GM12878 (cell line): ENCODE data around the gene DNAJC18. TPM values are rescaled to one million over a fixed set of nuclear protein-coding genes. Genes with fewer than 3 reads are reported as not detected.
A peak's percentile ranks its signal among the peaks of the same experiment; 100 is the strongest.

Source experiments
- ATAC-seq: fragments of 200-7000 bp; cut with Tn5 transposase; 3 replicates; pipeline ENCODE4 v1.9.1; 2020; ENCODE audit warnings: mild to moderate bottlenecking, moderate library complexity
- BruUV-seq: library from RNA; stranded (reverse); fragments of 400-500 nt; replicated peaks from 2 replicates; lab custom pipeline; 2021; lab: Mats Ljungman, UMichigan
- CTCF ChIA-PET: fragments of 300-600 bp; sonication (Branson Sonifier 250); formaldehyde crosslinking; extraction: SDS; loops from one replicate; lab custom pipeline; 2021; ENCODE audit warnings: inconsistent platforms; lab: Yijun Ruan, JAX
- POLR2A ChIA-PET: fragments of 350-600 bp; formaldehyde crosslinking; extraction: SDS; loops from one replicate; lab custom pipeline; 2021; ENCODE audit warnings: inconsistent platforms; lab: Charles Lee
- RAD21 ChIA-PET: fragments of 300-600 bp; sonication (Branson Sonifier 250); formaldehyde crosslinking; loops from one replicate; lab custom pipeline; 2023; ENCODE audit warnings: antibody characterized with exemption; ENCODE audit not compliant: unreplicated experiment; lab: Charles Lee
- SMC1A ChIA-PET: fragments of 300-600 bp; sonication (Branson Sonifier 250); formaldehyde crosslinking; loops from one replicate; lab custom pipeline; 2023; ENCODE audit not compliant: unreplicated experiment, uncharacterized antibody; lab: Charles Lee
- DNase-seq: peaks from one replicate; pipeline ENCODE4 v3.0.0-alpha.2; 2011; ENCODE audit warnings: low read depth, low spot score
- FAIRE-seq: peaks from 3 replicates; lab custom pipeline; 2011; peaks lifted over from hg19 to GRCh38; lab: Jason Lieb, UNC
- H2AFZ ChIP-seq: 2 replicates; pipeline ENCODE4 v1.6.0; 2011; ENCODE audit warnings: low read depth, low read length, control low read depth; ENCODE audit not compliant: control insufficient read depth
- H3K27ac ChIP-seq: 2 replicates; pipeline ENCODE4 v1.5.1; 2011; ENCODE audit warnings: control low read depth; ENCODE audit not compliant: control insufficient read depth, insufficient read depth
- H3K27me3 ChIP-seq, 2 experiments: replicated peaks in 1 of 2; 2 replicates each; pipeline versions ENCODE4 v1.6.0 to v1.6.1; 2011; ENCODE audit warnings: low read length in 1 of 2; ENCODE audit not compliant: control insufficient read depth in 2 of 2, insufficient read depth in 2 of 2
- H3K36me3 ChIP-seq, 2 experiments: 2 replicates each; pipeline ENCODE4 v1.5.1; 2011; ENCODE audit warnings: low read length in 1 of 2; ENCODE audit not compliant: control insufficient read depth in 2 of 2, insufficient read depth in 2 of 2
- H3K4me1 ChIP-seq: 2 replicates; pipeline ENCODE4 v1.6.1; 2011; ENCODE audit warnings: mild to moderate bottlenecking, low read length, moderate library complexity, mixed read lengths; ENCODE audit not compliant: control insufficient read depth, insufficient read depth
- H3K4me2 ChIP-seq: 2 replicates; pipeline ENCODE4 v1.6.0; 2011; ENCODE audit warnings: control low read depth; ENCODE audit not compliant: control insufficient read depth, insufficient read depth
- H3K4me3 ChIP-seq: fragments of 200-600 bp; sonication (generic); 2 replicates; pipeline ENCODE4 v1.5.1; 2016
- H3K79me2 ChIP-seq: 2 replicates; pipeline ENCODE4 v1.6.0; 2011; ENCODE audit warnings: low read length; ENCODE audit not compliant: control insufficient read depth, insufficient read depth
- H3K9ac ChIP-seq: 2 replicates; pipeline ENCODE4 v1.8.0; 2011; ENCODE audit warnings: low read length, control low read depth, mixed read lengths; ENCODE audit not compliant: control insufficient read depth, insufficient read depth
- H3K9me3 ChIP-seq: replicated peaks from 3 replicates; pipeline ENCODE4 v1.5.1; 2011; ENCODE audit warnings: mild to moderate bottlenecking, low read length; ENCODE audit not compliant: control insufficient read depth, insufficient read depth
- H4K20me1 ChIP-seq: 2 replicates; pipeline ENCODE4 v1.6.0; 2011; ENCODE audit not compliant: control insufficient read depth, insufficient read depth
- LARP7 ChIP-seq: fragments of 450-650 bp; IDR thresholded peaks from 2 replicates; pipeline ENCODE4 v1.6.1; 2017; ENCODE audit warnings: mild to moderate bottlenecking
- MTA2 ChIP-seq: fragments of 450-650 bp; IDR thresholded peaks from 2 replicates; pipeline ENCODE4 v1.6.1; 2016; ENCODE audit warnings: low read depth, mild to moderate bottlenecking, moderate library complexity
- MYB ChIP-seq: fragments of 150-350 bp; IDR thresholded peaks from 2 replicates; pipeline ENCODE4 v1.6.1; 2014; ENCODE audit warnings: mild to moderate bottlenecking, low read depth, low read length, borderline replicate concordance
- NR2C1 ChIP-seq: fragments of 450-650 bp; IDR thresholded peaks from 2 replicates; pipeline ENCODE4 v1.6.1; 2017; ENCODE audit warnings: antibody characterized with exemption, mild to moderate bottlenecking, moderate library complexity
- PKNOX1 ChIP-seq: fragments of 450-650 bp; IDR thresholded peaks from 2 replicates; pipeline ENCODE4 v1.6.1; 2016; ENCODE audit warnings: mild to moderate bottlenecking
- RUNX3 ChIP-seq: IDR thresholded peaks from 2 replicates; pipeline ENCODE4 v1.6.1; 2012; ENCODE audit warnings: low read length, inconsistent platforms
- YY1 ChIP-seq: IDR thresholded peaks from 2 replicates; pipeline ENCODE4 v1.6.1; 2011; ENCODE audit warnings: low read depth, mild to moderate bottlenecking, low read length
- ZNF384 ChIP-seq: IDR thresholded peaks from 2 replicates; pipeline ENCODE4 v1.6.1; 2012; ENCODE audit warnings: low read depth, mild to moderate bottlenecking, low read length, improper control_type of control experiment, borderline replicate concordance
- WGBS: methylation state at CpG from one replicate; pipeline ENCODE4 v1.1.6; 2016; ENCODE audit warnings: low lambda C conversion rate; ENCODE audit not compliant: insufficient replicate concordance, insufficient coverage; ENCODE audit errors: missing lambda C conversion rate; 5-methylcytosine and 5-hydroxymethylcytosine counted together
- in situ Hi-C: fragments of 300-500 bp; cut with MboI; formaldehyde crosslinking; loops from 9 replicates; pipeline ENCODE4 v1.14.3; 2018; ENCODE audit warnings: mixed read lengths
- intact Hi-C: fragments of 100-400 bp; cut with micrococcal nuclease; formaldehyde crosslinking; loops from one replicate; pipeline ENCODE4 v1.14.2; 2022; ENCODE audit not compliant: unreplicated experiment
- polyA plus RNA-seq, 11 experiments: library from polyadenylated mRNA; depleted of rRNA in 4 of 11; unstranded in 6 of 11; stranded (reverse) in 5 of 11; fragments of >200 nt; fragmentation: Nextera tagmentation in 4 of 11; fragmentation: Illumina TruSeq in 1 of 11; extraction: Ambion mirVana in 4 of 11; extraction: Trizol in 1 of 11; gene quantifications; 1 replicate in 1 of 11; 2 replicates in 10 of 11; pipeline versions ENCODE4 v1.2.1 to v1.2.3, GENCODE V29; 2011 to 2016; ENCODE audit warnings: inconsistent platforms in 2 of 11, missing spikeins in 2 of 11, low read depth in 1 of 11
- total RNA-seq, 4 experiments: library from RNA; depleted of rRNA in 3 of 4; stranded (reverse); fragments of >200 nt in 3 of 4; fragmentation: Illumina TruSeq in 1 of 4; extraction: Trizol in 1 of 4; gene quantifications; 2 replicates each; pipeline versions ENCODE4 v1.2.1 to v1.2.3, GENCODE V29; 2013 to 2021
- TF ChIP-seq, protein P1 (sequence below): fragments of 450-650 bp; IDR thresholded peaks from 2 replicates; pipeline ENCODE4 v1.6.1; 2014; ENCODE audit warnings: mild to moderate bottlenecking
- TF ChIP-seq, protein P2 (sequence below): fragments of 450-650 bp; IDR thresholded peaks from 2 replicates; pipeline ENCODE4 v1.6.1; 2017; ENCODE audit warnings: mild to moderate bottlenecking, moderate library complexity
- TF ChIP-seq, protein P3 (sequence below): fragments of 450-650 bp; IDR thresholded peaks from 2 replicates; pipeline ENCODE4 v1.6.1; 2017; ENCODE audit warnings: mild to moderate bottlenecking, moderate library complexity

Gene DNAJC18
- total and polyA plus RNA-seq, 10 of the 15 experiments (the other 5 are each of a cell fraction or from before 2014, with no cell fraction given) = 6.4 to 26.7 (median 17.7) TPM

DNA sequence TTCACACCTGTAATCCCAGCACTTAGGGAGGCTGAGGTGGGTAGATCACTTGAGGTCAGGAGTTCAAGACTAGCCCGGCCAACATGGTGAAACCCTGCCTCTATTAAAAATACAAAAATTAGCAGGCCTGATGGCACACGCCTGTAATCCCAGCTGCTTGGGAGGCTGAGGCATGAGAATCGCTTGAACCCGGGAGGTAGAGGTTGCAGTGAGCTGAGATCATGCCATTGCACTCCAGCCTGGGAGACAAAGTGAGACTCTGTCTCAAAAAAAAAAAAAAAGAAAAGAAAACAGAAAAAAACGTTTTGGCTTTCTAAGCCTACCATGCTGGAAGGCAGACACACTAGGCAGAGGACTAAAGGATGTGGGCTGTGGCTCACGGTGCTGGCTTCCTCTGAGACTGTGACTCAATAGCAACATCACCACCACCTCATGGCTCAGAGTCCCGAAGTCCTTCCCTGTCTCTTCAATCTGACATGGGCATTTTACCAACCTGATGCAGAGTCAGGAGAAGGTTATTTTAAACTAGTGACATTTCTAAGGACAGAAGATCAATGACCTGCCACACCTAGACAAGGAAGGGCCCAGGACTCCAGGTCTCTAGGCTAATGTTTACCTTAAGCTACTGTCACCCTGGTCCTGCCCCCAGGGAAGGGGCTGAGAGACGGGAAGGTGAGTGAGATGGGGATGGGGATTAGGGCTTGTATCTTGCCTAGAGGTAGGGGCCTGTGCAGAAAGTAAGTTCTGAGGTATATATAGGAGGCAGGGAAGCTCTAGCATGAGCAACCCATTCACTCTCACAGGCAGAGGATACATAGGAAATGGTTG is 19.5 kb upstream of the DNAJC18 start:
- DNase-seq (peak; percentile 60), ATAC-seq (peak; percentile 70), FAIRE-seq (peak; percentile 13)
- peaks cover 45% of the 10 kb centered on the region for H3K4me1 ChIP-seq
- H4K20me1 ChIP-seq = no peaks in the 10 kb centered on the region
- H3K4me2 ChIP-seq = peak overlapping the region; percentile 88
- no peaks in the 10 kb centered on the region for H3K36me3 ChIP-seq
- H2AFZ ChIP-seq = peak overlapping the region; percentile 55
- SMC1A ChIA-PET = interaction anchor here (0.6 to 4.1 kb wide), 15 partner anchors 9 to 235 kb away, joined by 3 to 32 read pairs (median 5); partner anchors contain the start of genes SMIM33 and STING1
- in situ Hi-C loops = no loop called here
- TSS peak; percentile 88 for BruUV-seq
- RAD21 ChIA-PET = interaction anchor here (0.7 to 4.0 kb wide), 17 partner anchors 11 to 217 kb away, joined by 3 to 47 read pairs (median 7); partner anchors contain the start of genes DNAJC18, SMIM33 and STING1
- intact Hi-C loops = loop anchor here (1.0 to 5.0 kb wide), 3 partner anchors 19 to 204 kb away; partner anchors contain the start of genes DNAJC18 and STING1
- peak overlapping the region; percentile 93 for H3K27ac ChIP-seq
- 8% methylated on average over 8 of the region's 8 CpGs for WGBS
- POLR2A ChIA-PET = interaction anchor here (0.6 to 3.6 kb wide), 14 partner anchors 11 to 189 kb away, joined by 3 to 53 read pairs (median 4); partner anchors contain the start of gene DNAJC18
- no peaks in the 10 kb centered on the region for H3K27me3 ChIP-seq
- H3K4me3 ChIP-seq = no peak overlapping the region
- H3K9ac ChIP-seq = peak overlapping the region; percentile 33
- CTCF ChIA-PET = interaction anchor here (0.6 to 4.4 kb wide), 8 partner anchors 14 to 113 kb away, joined by 3 to 39 read pairs (median 18); partner anchors contain the start of genes DNAJC18 and STING1
- no peaks in the 10 kb centered on the region for H3K79me2 ChIP-seq
- H3K9me3 ChIP-seq = no peaks in the 10 kb centered on the region
- TF ChIP-seq, protein P1, sequence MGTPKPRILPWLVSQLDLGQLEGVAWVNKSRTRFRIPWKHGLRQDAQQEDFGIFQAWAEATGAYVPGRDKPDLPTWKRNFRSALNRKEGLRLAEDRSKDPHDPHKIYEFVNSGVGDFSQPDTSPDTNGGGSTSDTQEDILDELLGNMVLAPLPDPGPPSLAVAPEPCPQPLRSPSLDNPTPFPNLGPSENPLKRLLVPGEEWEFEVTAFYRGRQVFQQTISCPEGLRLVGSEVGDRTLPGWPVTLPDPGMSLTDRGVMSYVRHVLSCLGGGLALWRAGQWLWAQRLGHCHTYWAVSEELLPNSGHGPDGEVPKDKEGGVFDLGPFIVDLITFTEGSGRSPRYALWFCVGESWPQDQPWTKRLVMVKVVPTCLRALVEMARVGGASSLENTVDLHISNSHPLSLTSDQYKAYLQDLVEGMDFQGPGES = no peak
- TF ChIP-seq MTA2 = no peak
- peak; percentile 78 for TF ChIP-seq RUNX3
- TF ChIP-seq, protein P2, sequence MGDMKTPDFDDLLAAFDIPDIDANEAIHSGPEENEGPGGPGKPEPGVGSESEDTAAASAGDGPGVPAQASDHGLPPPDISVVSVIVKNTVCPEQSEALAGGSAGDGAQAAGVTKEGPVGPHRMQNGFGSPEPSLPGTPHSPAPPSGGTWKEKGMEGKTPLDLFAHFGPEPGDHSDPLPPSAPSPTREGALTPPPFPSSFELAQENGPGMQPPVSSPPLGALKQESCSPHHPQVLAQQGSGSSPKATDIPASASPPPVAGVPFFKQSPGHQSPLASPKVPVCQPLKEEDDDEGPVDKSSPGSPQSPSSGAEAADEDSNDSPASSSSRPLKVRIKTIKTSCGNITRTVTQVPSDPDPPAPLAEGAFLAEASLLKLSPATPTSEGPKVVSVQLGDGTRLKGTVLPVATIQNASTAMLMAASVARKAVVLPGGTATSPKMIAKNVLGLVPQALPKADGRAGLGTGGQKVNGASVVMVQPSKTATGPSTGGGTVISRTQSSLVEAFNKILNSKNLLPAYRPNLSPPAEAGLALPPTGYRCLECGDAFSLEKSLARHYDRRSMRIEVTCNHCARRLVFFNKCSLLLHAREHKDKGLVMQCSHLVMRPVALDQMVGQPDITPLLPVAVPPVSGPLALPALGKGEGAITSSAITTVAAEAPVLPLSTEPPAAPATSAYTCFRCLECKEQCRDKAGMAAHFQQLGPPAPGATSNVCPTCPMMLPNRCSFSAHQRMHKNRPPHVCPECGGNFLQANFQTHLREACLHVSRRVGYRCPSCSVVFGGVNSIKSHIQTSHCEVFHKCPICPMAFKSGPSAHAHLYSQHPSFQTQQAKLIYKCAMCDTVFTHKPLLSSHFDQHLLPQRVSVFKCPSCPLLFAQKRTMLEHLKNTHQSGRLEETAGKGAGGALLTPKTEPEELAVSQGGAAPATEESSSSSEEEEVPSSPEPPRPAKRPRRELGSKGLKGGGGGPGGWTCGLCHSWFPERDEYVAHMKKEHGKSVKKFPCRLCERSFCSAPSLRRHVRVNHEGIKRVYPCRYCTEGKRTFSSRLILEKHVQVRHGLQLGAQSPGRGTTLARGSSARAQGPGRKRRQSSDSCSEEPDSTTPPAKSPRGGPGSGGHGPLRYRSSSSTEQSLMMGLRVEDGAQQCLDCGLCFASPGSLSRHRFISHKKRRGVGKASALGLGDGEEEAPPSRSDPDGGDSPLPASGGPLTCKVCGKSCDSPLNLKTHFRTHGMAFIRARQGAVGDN = peak; percentile 92
- no peak for TF ChIP-seq MYB
- TF ChIP-seq NR2C1 = no peak
- no peak for TF ChIP-seq LARP7
- 0 out of 2 replicates have a peak, but pooled peaks have one; percentile 49 for TF ChIP-seq ZNF384
- TF ChIP-seq YY1 = no peak
- TF ChIP-seq PKNOX1 = peak; percentile 18; the same call in 1 of the 2 replicates
- TF ChIP-seq, protein P3, sequence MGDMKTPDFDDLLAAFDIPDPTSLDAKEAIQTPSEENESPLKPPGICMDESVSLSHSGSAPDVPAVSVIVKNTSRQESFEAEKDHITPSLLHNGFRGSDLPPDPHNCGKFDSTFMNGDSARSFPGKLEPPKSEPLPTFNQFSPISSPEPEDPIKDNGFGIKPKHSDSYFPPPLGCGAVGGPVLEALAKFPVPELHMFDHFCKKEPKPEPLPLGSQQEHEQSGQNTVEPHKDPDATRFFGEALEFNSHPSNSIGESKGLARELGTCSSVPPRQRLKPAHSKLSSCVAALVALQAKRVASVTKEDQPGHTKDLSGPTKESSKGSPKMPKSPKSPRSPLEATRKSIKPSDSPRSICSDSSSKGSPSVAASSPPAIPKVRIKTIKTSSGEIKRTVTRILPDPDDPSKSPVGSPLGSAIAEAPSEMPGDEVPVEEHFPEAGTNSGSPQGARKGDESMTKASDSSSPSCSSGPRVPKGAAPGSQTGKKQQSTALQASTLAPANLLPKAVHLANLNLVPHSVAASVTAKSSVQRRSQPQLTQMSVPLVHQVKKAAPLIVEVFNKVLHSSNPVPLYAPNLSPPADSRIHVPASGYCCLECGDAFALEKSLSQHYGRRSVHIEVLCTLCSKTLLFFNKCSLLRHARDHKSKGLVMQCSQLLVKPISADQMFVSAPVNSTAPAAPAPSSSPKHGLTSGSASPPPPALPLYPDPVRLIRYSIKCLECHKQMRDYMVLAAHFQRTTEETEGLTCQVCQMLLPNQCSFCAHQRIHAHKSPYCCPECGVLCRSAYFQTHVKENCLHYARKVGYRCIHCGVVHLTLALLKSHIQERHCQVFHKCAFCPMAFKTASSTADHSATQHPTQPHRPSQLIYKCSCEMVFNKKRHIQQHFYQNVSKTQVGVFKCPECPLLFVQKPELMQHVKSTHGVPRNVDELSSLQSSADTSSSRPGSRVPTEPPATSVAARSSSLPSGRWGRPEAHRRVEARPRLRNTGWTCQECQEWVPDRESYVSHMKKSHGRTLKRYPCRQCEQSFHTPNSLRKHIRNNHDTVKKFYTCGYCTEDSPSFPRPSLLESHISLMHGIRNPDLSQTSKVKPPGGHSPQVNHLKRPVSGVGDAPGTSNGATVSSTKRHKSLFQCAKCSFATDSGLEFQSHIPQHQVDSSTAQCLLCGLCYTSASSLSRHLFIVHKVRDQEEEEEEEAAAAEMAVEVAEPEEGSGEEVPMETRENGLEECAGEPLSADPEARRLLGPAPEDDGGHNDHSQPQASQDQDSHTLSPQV = no peak
